ENCODE results near the gene PTPRN2. TPM values are rescaled to one million over a fixed set of nuclear protein-coding genes. Genes with fewer than 3 reads are reported as not detected.
A peak's percentile ranks its signal among the peaks of the same experiment; 100 is the strongest.

PTPRN2 gene
- polyA plus RNA-seq, 3 donors from 2014 or later: 1.9 to 3.7 (median 2.2) TPM

GRCh38 chr7:158492367-158492764 lies 95.3 kb downstream of the PTPRN2 start:
- peaks cover 0 to 3% (median 0%) of the 10 kb centered on the region in 3 donors for H3K27me3 Mint-ChIP-seq (ENCODE audit: low read depth in 3 of 3)
- no peak overlapping the region for H3K27ac Mint-ChIP-seq
- no peak for DNase-seq
- peaks cover 0 to 2% (median 0%) of the 10 kb centered on the region in 6 donors for H3K9me3 Mint-ChIP-seq
- no peaks in the 10 kb centered on the region for H3K36me3 Mint-ChIP-seq
- H3K4me3 Mint-ChIP-seq: no peak overlapping the region
- no peaks in the 10 kb centered on the region for H3K4me1 Mint-ChIP-seq

GRCh38 chr7:158491094-158491493 lies 96.5 kb downstream of the PTPRN2 start:
- Mint-ChIP-seq H3K27me3 (ENCODE audit: low read depth in 3 of 3) (peaks cover 0 to 3% (median 3%) of the 10 kb centered on the region in 3 donors), H3K4me3 (no peak overlapping the region), H3K36me3 (no peaks in the 10 kb centered on the region), H3K9me3 (peaks cover 0 to 2% (median 0%) of the 10 kb centered on the region in 6 donors), H3K4me1 (no peaks in the 10 kb centered on the region), H3K27ac (no peak overlapping the region)
- no peak for DNase-seq

- DNase-seq: no peak
- Mint-ChIP-seq H3K9me3 (peaks cover 0 to 2% (median 0%) of the 10 kb centered on the region in 6 donors), H3K4me3 (no peak overlapping the region), H3K36me3 (no peaks in the 10 kb centered on the region), H3K27me3 (ENCODE audit: low read depth in 3 of 3) (peaks cover 0 to 5% (median 3%) of the 10 kb centered on the region in 3 donors), H3K4me1 (no peaks in the 10 kb centered on the region), H3K27ac (no peak overlapping the region)
Measured at GRCh38 chr7:158490171-158490782, 97.3 kb downstream of the PTPRN2 start.

GRCh38 chr7:158489462-158490155 lies 98.0 kb downstream of the PTPRN2 start:
- H3K4me3 Mint-ChIP-seq: no peak overlapping the region
- peaks cover 0 to 5% (median under 1%) of the 10 kb centered on the region in 3 donors for H3K27me3 Mint-ChIP-seq (ENCODE audit: low read depth in 3 of 3)
- H3K9me3 Mint-ChIP-seq: peaks cover 0 to 2% (median 0%) of the 10 kb centered on the region in 6 donors
- no peak overlapping the region for H3K27ac Mint-ChIP-seq
- no peaks in the 10 kb centered on the region for H3K36me3 Mint-ChIP-seq
- no peaks in the 10 kb centered on the region for H3K4me1 Mint-ChIP-seq
- DNase-seq: no peak

- no peaks in the 10 kb centered on the region for H3K4me1 Mint-ChIP-seq
- no peak overlapping the region for H3K27ac Mint-ChIP-seq
- DNase-seq: no peak
- H3K9me3 Mint-ChIP-seq: peaks cover 0 to 2% (median 0%) of the 10 kb centered on the region in 6 donors
- no peak overlapping the region for H3K4me3 Mint-ChIP-seq
- peaks cover 0 to 5% (median 0%) of the 10 kb centered on the region in 3 donors for H3K27me3 Mint-ChIP-seq (ENCODE audit: low read depth in 3 of 3)
- no peaks in the 10 kb centered on the region for H3K36me3 Mint-ChIP-seq
Measured at GRCh38 chr7:158488181-158488971, 99.2 kb downstream of the PTPRN2 start.

GRCh38 chr7:158487631-158488151 lies 99.9 kb downstream of the PTPRN2 start:
- DNase-seq: no peak
- H3K4me1 Mint-ChIP-seq: no peaks in the 10 kb centered on the region
- H3K27ac Mint-ChIP-seq: no peak overlapping the region
- no peaks in the 10 kb centered on the region for H3K9me3 Mint-ChIP-seq
- H3K4me3 Mint-ChIP-seq: no peak overlapping the region
- no peaks in the 10 kb centered on the region for H3K36me3 Mint-ChIP-seq
- H3K27me3 Mint-ChIP-seq (ENCODE audit: low read depth in 3 of 3): peaks cover 0 to 6% (median 0%) of the 10 kb centered on the region in 3 donors

- no peaks in the 10 kb centered on the region for H3K9me3 Mint-ChIP-seq
- DNase-seq: no peak
- peaks cover 0 to 8% (median 0%) of the 10 kb centered on the region in 3 donors for H3K27me3 Mint-ChIP-seq (ENCODE audit: low read depth in 3 of 3)
- H3K36me3 Mint-ChIP-seq: no peaks in the 10 kb centered on the region
- H3K4me1 Mint-ChIP-seq: no peaks in the 10 kb centered on the region
- peak overlapping the region in 1 of 6 donors; percentile 6 for H3K27ac Mint-ChIP-seq
- no peak overlapping the region for H3K4me3 Mint-ChIP-seq
Measured at GRCh38 chr7:158486919-158487318, 100.7 kb downstream of the PTPRN2 start.

GRCh38 chr7:158484801-158485531 lies 102.7 kb downstream of the PTPRN2 start:
- no peaks in the 10 kb centered on the region for H3K9me3 Mint-ChIP-seq
- no peaks in the 10 kb centered on the region for H3K36me3 Mint-ChIP-seq
- H3K4me1 Mint-ChIP-seq: no peaks in the 10 kb centered on the region
- no peak overlapping the region for H3K4me3 Mint-ChIP-seq
- peaks cover 0 to 12% (median 0%) of the 10 kb centered on the region in 3 donors for H3K27me3 Mint-ChIP-seq (ENCODE audit: low read depth in 3 of 3)
- no peak for DNase-seq
- no peak overlapping the region for H3K27ac Mint-ChIP-seq

GRCh38 chr7:158482480-158482879 lies 105.1 kb downstream of the PTPRN2 start:
- no peak for DNase-seq
- H3K9me3 Mint-ChIP-seq: peaks cover 0 to 1% (median 0%) of the 10 kb centered on the region in 6 donors
- H3K36me3 Mint-ChIP-seq: no peaks in the 10 kb centered on the region
- H3K27ac Mint-ChIP-seq: no peak overlapping the region
- H3K27me3 Mint-ChIP-seq (ENCODE audit: low read depth in 3 of 3): peaks cover 0 to 12% (median 0%) of the 10 kb centered on the region in 3 donors
- no peak overlapping the region for H3K4me3 Mint-ChIP-seq
- no peaks in the 10 kb centered on the region for H3K4me1 Mint-ChIP-seq

GRCh38 chr7:158479664-158480025 lies 108.0 kb downstream of the PTPRN2 start:
- Mint-ChIP-seq H3K36me3 (no peaks in the 10 kb centered on the region), H3K4me1 (no peaks in the 10 kb centered on the region), H3K27ac (no peak overlapping the region), H3K9me3 (peaks cover 0 to 1% (median 0%) of the 10 kb centered on the region in 6 donors), H3K27me3 (ENCODE audit: low read depth in 3 of 3) (peaks cover 0 to 9% (median 0%) of the 10 kb centered on the region in 3 donors), H3K4me3 (no peak overlapping the region)
- DNase-seq: no peak

GRCh38 chr7:158479021-158479663 lies 108.5 kb downstream of the PTPRN2 start:
- Mint-ChIP-seq H3K9me3 (peaks cover 0 to 1% (median 0%) of the 10 kb centered on the region in 6 donors), H3K4me1 (no peaks in the 10 kb centered on the region), H3K36me3 (no peaks in the 10 kb centered on the region), H3K27ac (no peak overlapping the region), H3K4me3 (no peak overlapping the region), H3K27me3 (ENCODE audit: low read depth in 3 of 3) (peaks cover 0 to 9% (median 2%) of the 10 kb centered on the region in 3 donors)
- DNase-seq: no peak

- H3K27me3 Mint-ChIP-seq (ENCODE audit: low read depth in 3 of 3): peaks cover 0 to 14% (median 2%) of the 10 kb centered on the region in 3 donors
- no peak overlapping the region for H3K4me3 Mint-ChIP-seq
- H3K36me3 Mint-ChIP-seq: no peaks in the 10 kb centered on the region
- no peak overlapping the region for H3K27ac Mint-ChIP-seq
- peaks cover 0 to 1% (median 0%) of the 10 kb centered on the region in 6 donors for H3K9me3 Mint-ChIP-seq
- DNase-seq: no peak
- H3K4me1 Mint-ChIP-seq: peaks cover 0 to 2% of the 10 kb centered on the region in 2 donors
Measured at GRCh38 chr7:158477866-158478265, 109.8 kb downstream of the PTPRN2 start.
